OCI-LY7 (cell line): ENCODE results near the gene MTX2. TPM values are rescaled to one million over a fixed set of nuclear protein-coding genes. Genes with fewer than 3 reads are reported as not detected.

Experiments
- BruUV-seq: library from RNA; stranded (reverse); fragments of 400-500 nt; replicated peaks from 2 replicates; lab custom pipeline; 2021; lab: Mats Ljungman, UMichigan
- CTCF ChIA-PET: fragments of 300-600 bp; sonication (Branson Sonifier 250); formaldehyde crosslinking; loops from one replicate; lab custom pipeline; 2022; ENCODE audit warnings: antibody characterized with exemption; ENCODE audit not compliant: unreplicated experiment; lab: Charles Lee
- POLR2A ChIA-PET: fragments of 300-600 bp; sonication (Branson Sonifier 250); formaldehyde crosslinking; loops from one replicate; lab custom pipeline; 2022; ENCODE audit warnings: antibody characterized with exemption; lab: Charles Lee
- DNase-seq: peaks from one replicate; pipeline ENCODE4 v3.0.0-alpha.2; 2015; ENCODE audit warnings: low spot score
- H2AFZ ChIP-seq: fragments of 200-600 bp; sonication (generic), shearing (Covaris generic); 2 replicates; pipeline ENCODE4 v1.6.1; 2014; ENCODE audit warnings: mild to moderate bottlenecking, antibody characterized with exemption, low read length, moderate library complexity
- H3K27ac ChIP-seq: fragments of 200-600 bp; sonication (generic); 2 replicates; pipeline ENCODE4 v1.5.1; 2014; ENCODE audit warnings: mixed run types, low read depth, mild to moderate bottlenecking, moderate library complexity, low read length, inconsistent platforms; ENCODE audit not compliant: poor library complexity, severe bottlenecking
- H3K36me3 ChIP-seq: fragments of 200-600 bp; sonication (generic); 2 replicates; pipeline ENCODE4 v1.6.1; 2014; ENCODE audit warnings: mild to moderate bottlenecking, antibody characterized with exemption, low read length, moderate library complexity, mixed read lengths; ENCODE audit not compliant: insufficient read depth
- H3K4me1 ChIP-seq: fragments of 200-600 bp; sonication (generic); 2 replicates; pipeline ENCODE4 v1.5.1; 2014; ENCODE audit warnings: mild to moderate bottlenecking, low read length; ENCODE audit not compliant: insufficient read depth, poor library complexity, severe bottlenecking
- H3K4me2 ChIP-seq: fragments of 200-600 bp; sonication (generic); 2 replicates; pipeline ENCODE4 v1.6.1; 2014; ENCODE audit warnings: mild to moderate bottlenecking, low read length
- H3K4me3 ChIP-seq: fragments of 200-600 bp; sonication (generic); 2 replicates; pipeline ENCODE4 v1.5.1; 2014; ENCODE audit warnings: mild to moderate bottlenecking, low read depth, low read length; ENCODE audit not compliant: poor library complexity, severe bottlenecking
- H3K79me2 ChIP-seq: fragments of 200-600 bp; sonication (generic); 2 replicates; pipeline ENCODE4 v1.6.1; 2016; ENCODE audit warnings: low read depth, mild to moderate bottlenecking, low read length, moderate library complexity, mixed read lengths; ENCODE audit not compliant: insufficient read depth
- H3K9me2 ChIP-seq: fragments of 200-600 bp; sonication (generic); 2 replicates; pipeline ENCODE4 v1.6.1; 2016; ENCODE audit warnings: mild to moderate bottlenecking, low read length, mixed read lengths; ENCODE audit not compliant: insufficient read depth
- H3K9me3 ChIP-seq: fragments of 200-600 bp; sonication (generic); 2 replicates; pipeline ENCODE4 v1.6.1; 2014; ENCODE audit warnings: mild to moderate bottlenecking, mixed run types, low read length, mixed read lengths
- H4K20me1 ChIP-seq: fragments of 200-600 bp; sonication (generic); 2 replicates; pipeline ENCODE4 v1.6.1; 2014; ENCODE audit warnings: mild to moderate bottlenecking, antibody characterized with exemption, low read length, moderate library complexity, mixed read lengths; ENCODE audit not compliant: insufficient read depth
- EZH2phosphoT487 ChIP-seq: fragments of 200-600 bp; sonication (generic); IDR thresholded peaks from 2 replicates; pipeline ENCODE4 v1.6.1; 2018; ENCODE audit warnings: low read depth, borderline replicate concordance, mild to moderate bottlenecking, mixed run types, antibody characterized with exemption, low read length, moderate library complexity, mixed read lengths
- intact Hi-C: fragments of 100-400 bp; cut with micrococcal nuclease; formaldehyde crosslinking; loops from one replicate; pipeline ENCODE4 v1.10.0; 2022; ENCODE audit not compliant: unreplicated experiment
- total RNA-seq, 2 experiments: library from RNA; depleted of rRNA in 1 of 2; stranded (reverse); fragments of >200 nt in 1 of 2; shearing (Covaris generic) in 1 of 2; gene quantifications; 2 replicates each; pipeline ENCODE4 v1.2.3, GENCODE V29; 2014 to 2022
- TF ChIP-seq, protein P1 (sequence below): fragments of 200-600 bp; sonication (generic); conservative IDR thresholded peaks from 2 replicates; pipeline ENCODE4 v1.5.1; 2014; ENCODE audit warnings: mild to moderate bottlenecking, antibody characterized with exemption, low read length, moderate library complexity, mixed read lengths

The MTX2 gene
- total RNA-seq, 2 experiments from 2014 or later, result 31.9 to 71.3 TPM

- BruUV-seq, result no TSS peak
- Histone ChIP-seq H2AFZ (no peak overlapping the region), H4K20me1 (no peaks in the 10 kb centered on the region), H3K27ac (no peak overlapping the region), H3K4me3 (no peak overlapping the region), H3K79me2 (no peaks in the 10 kb centered on the region), H3K4me1 (no peaks in the 10 kb centered on the region), H3K36me3 (no peaks in the 10 kb centered on the region), H3K9me2 (no peaks in the 10 kb centered on the region), H3K4me2 (no peak overlapping the region), H3K9me3 (no peaks in the 10 kb centered on the region)
- no peak for TF ChIP-seq EZH2phosphoT487
- TF ChIP-seq, protein P1, sequence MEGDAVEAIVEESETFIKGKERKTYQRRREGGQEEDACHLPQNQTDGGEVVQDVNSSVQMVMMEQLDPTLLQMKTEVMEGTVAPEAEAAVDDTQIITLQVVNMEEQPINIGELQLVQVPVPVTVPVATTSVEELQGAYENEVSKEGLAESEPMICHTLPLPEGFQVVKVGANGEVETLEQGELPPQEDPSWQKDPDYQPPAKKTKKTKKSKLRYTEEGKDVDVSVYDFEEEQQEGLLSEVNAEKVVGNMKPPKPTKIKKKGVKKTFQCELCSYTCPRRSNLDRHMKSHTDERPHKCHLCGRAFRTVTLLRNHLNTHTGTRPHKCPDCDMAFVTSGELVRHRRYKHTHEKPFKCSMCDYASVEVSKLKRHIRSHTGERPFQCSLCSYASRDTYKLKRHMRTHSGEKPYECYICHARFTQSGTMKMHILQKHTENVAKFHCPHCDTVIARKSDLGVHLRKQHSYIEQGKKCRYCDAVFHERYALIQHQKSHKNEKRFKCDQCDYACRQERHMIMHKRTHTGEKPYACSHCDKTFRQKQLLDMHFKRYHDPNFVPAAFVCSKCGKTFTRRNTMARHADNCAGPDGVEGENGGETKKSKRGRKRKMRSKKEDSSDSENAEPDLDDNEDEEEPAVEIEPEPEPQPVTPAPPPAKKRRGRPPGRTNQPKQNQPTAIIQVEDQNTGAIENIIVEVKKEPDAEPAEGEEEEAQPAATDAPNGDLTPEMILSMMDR, result no peak
- ChIA-PET POLR2A (interaction anchor here (0.7 kb wide), 1 partner anchor 499 kb away, joined by 4 read pairs; no protein-coding TSS in a partner anchor), CTCF (no interaction called here)
- intact Hi-C loops, result no loop called here
- DNase-seq, result no peak
Measured at GRCh38 chr2:176234156-176234555, 35.1 kb upstream of the MTX2 start.

DNA sequence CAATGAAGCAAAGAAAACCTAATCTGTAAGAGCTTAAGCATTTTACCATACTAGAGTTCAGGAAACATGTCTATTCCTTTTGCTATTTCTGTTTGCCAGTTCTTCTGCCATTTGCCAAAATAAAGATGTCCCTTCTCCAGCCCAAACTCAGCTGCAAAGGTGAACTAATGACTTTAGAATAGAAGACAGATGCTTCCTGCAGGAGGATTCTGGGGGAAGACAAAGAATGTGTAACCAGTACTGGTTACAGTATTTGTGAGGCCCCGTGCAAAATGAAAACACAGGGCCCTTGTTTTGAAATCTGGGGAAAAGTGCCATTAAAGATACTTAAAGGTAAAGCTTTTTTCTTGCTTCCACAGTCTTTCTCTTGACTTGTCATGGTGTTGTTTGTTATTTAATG lies 34.3 kb upstream of the MTX2 start:
- no peaks in the 10 kb centered on the region for H3K36me3 ChIP-seq
- H3K4me3 ChIP-seq, result no peak overlapping the region
- H3K4me2 ChIP-seq, result no peak overlapping the region
- no TSS peak for BruUV-seq
- H3K27ac ChIP-seq, result no peak overlapping the region
- H2AFZ ChIP-seq, result no peak overlapping the region
- H3K4me1 ChIP-seq, result no peaks in the 10 kb centered on the region
- TF ChIP-seq, protein P1, result no peak
- no peak for TF ChIP-seq EZH2phosphoT487
- intact Hi-C loops, result no loop called here
- ChIA-PET POLR2A (no interaction called here), CTCF (no interaction called here)
- no peaks in the 10 kb centered on the region for H3K9me3 ChIP-seq
- no peaks in the 10 kb centered on the region for H3K9me2 ChIP-seq
- no peak for DNase-seq
- H4K20me1 ChIP-seq, result no peaks in the 10 kb centered on the region
- H3K79me2 ChIP-seq, result no peaks in the 10 kb centered on the region

DNA sequence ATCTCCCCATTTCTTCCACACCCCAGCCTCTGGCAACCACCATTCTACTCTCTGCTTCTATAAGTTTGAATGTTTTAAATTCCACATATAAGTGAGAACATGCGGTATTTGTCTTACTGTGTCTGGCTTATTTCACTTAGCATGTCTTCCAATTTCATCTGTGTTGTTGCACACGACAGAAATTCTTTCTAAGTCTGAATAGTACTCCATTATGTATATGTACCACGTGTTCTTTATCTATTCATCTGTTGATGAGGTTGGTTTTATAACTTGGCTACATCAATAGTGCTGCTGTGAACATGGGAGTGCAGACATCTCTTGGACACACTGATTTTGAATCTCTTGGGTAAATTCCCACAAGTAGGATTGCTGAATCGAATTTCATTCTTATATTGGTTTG lies 31.8 kb upstream of the MTX2 start:
- H4K20me1 ChIP-seq, result no peaks in the 10 kb centered on the region
- CTCF ChIA-PET, result no interaction called here
- POLR2A ChIA-PET, result interaction anchor here (1.1 kb wide), 1 partner anchor 84 kb away, joined by 3 read pairs; no protein-coding TSS in a partner anchor
- H3K36me3 ChIP-seq, result no peaks in the 10 kb centered on the region
- no peaks in the 10 kb centered on the region for H3K79me2 ChIP-seq
- H3K27ac ChIP-seq, result no peak overlapping the region
- BruUV-seq, result no TSS peak
- intact Hi-C loops, result no loop called here
- H3K4me1 ChIP-seq, result no peaks in the 10 kb centered on the region
- no peak overlapping the region for H3K4me3 ChIP-seq
- H3K4me2 ChIP-seq, result no peak overlapping the region
- no peak for TF ChIP-seq EZH2phosphoT487
- TF ChIP-seq, protein P1, result no peak
- no peak overlapping the region for H2AFZ ChIP-seq
- no peak for DNase-seq
- no peaks in the 10 kb centered on the region for H3K9me2 ChIP-seq
- no peaks in the 10 kb centered on the region for H3K9me3 ChIP-seq
